ENCODE data around the gene ZDHHC8. TPM values are rescaled to one million over a fixed set of nuclear protein-coding genes. Genes with fewer than 3 reads are reported as not detected.

Gene ZDHHC8
- total and polyA plus RNA-seq, 8 donors, result 20.0 to 51.8 (median 27.8) TPM

- Histone ChIP-seq H3K27ac (no peak overlapping the region), H3K27me3 (no peaks in the 10 kb centered on the region), H3K4me1 (peaks cover 0 to 4% (median 2%) of the 10 kb centered on the region in 3 donors), H3K36me3 (peaks cover 9 to 79% (median 46%) of the 10 kb centered on the region in 3 donors), H3K9me3 (no peaks in the 10 kb centered on the region), H3K4me3 (no peak overlapping the region)
- TF ChIP-seq CTCF (IDR thresholded peaks at IDR 0.05), result no peak
- DNase-seq, result peak in 1 of 6 donors; percentile 37
- 91 to 92% methylated on average over 17 of the region's 17 CpGs for WGBS, 2 donors
- FAIRE-seq, result no peak
- intact Hi-C loops (cut with DNase I), result no loop called here
- no peak for ATAC-seq
Measured at GRCh38 chr22:20089226-20089976, 42.2 kb upstream of the ZDHHC8 start.

- Histone ChIP-seq H3K9me3 (no peaks in the 10 kb centered on the region), H3K4me3 (no peak overlapping the region), H3K27ac (no peak overlapping the region), H3K36me3 (peaks cover 9 to 87% (median 51%) of the 10 kb centered on the region in 3 donors), H3K27me3 (no peaks in the 10 kb centered on the region), H3K4me1 (no peaks in the 10 kb centered on the region)
- TF ChIP-seq CTCF (IDR thresholded peaks at IDR 0.05), result no peak
- ATAC-seq, result no peak
- intact Hi-C loops (cut with DNase I), result no loop called here
- DNase-seq, result peak in 1 of 6 donors; percentile 41
- FAIRE-seq, result no peak
- 89 to 93% methylated on average over 11 of the region's 11 CpGs for WGBS, 2 donors
Measured at GRCh38 chr22:20089977-20090729, 41.5 kb upstream of the ZDHHC8 start.

GRCh38 chr22:20090730-20091240 lies 40.8 kb upstream of the ZDHHC8 start:
- Histone ChIP-seq H3K9me3 (no peaks in the 10 kb centered on the region), H3K36me3 (peaks cover 10 to 92% (median 57%) of the 10 kb centered on the region in 3 donors), H3K27ac (no peak overlapping the region), H3K27me3 (no peaks in the 10 kb centered on the region), H3K4me3 (no peak overlapping the region), H3K4me1 (no peaks in the 10 kb centered on the region)
- ATAC-seq (no peak), DNase-seq (no peak), FAIRE-seq (no peak)
- no peak for TF ChIP-seq CTCF (IDR thresholded peaks at IDR 0.05)
- 91 to 94% methylated on average over 9 of the region's 9 CpGs for WGBS, 2 donors
- intact Hi-C loops (cut with DNase I), result no loop called here

- no peak for FAIRE-seq
- Histone ChIP-seq H3K9me3 (no peaks in the 10 kb centered on the region), H3K36me3 (peaks cover 13 to 93% (median 62%) of the 10 kb centered on the region in 3 donors), H3K27me3 (no peaks in the 10 kb centered on the region), H3K4me3 (no peak overlapping the region), H3K27ac (no peak overlapping the region), H3K4me1 (no peaks in the 10 kb centered on the region)
- intact Hi-C loops (cut with DNase I), result no loop called here
- no peak for DNase-seq
- ATAC-seq, result no peak
- 91 to 95% methylated on average over 16 of the region's 16 CpGs for WGBS, 2 donors
- no peak for TF ChIP-seq CTCF (IDR thresholded peaks at IDR 0.05)
Measured at GRCh38 chr22:20091690-20092476, 39.7 kb upstream of the ZDHHC8 start.

All from pancreas (tissue), 10 donors.